Naive thymus-derived CD8-positive, alpha-beta T cell (primary cell): ENCODE measurements around the gene SLC35G6. TPM values are rescaled to one million over a fixed set of nuclear protein-coding genes. Genes with fewer than 3 reads are reported as not detected.
"Not testable (repeated sequence)": the region's sequence is repeated elsewhere in the genome, so short reads cannot be mapped to it uniquely, and the experiment has no call there.

Source experiments
- ATAC-seq, 2 donors: fragments of 150-1000 bp; cut with Tn5 transposase in 1 of 2; sonication (Bioruptor Pico), chemical (Tn5 transposase) in 1 of 2; 1 replicate in 1 of 2; 2 replicates in 1 of 2; pipeline ENCODE4 v1.10.0; 2021; ENCODE audit warnings: mild to moderate bottlenecking in 2 of 2, moderate library complexity in 2 of 2
- POLR2A ChIA-PET: fragments of 350-600 bp; sonication (Branson Sonifier 250); formaldehyde crosslinking; loops from one replicate; lab custom pipeline; 2021; ENCODE audit warnings: antibody characterized with exemption; lab: Charles Lee
- DNase-seq, 10 donors: peaks; one replicate each; pipeline versions ENCODE4 v3.0.0 to v3.0.0-alpha.2; 2020 to 2022
- H3K27ac Mint-ChIP-seq, 10 donors: one replicate each; pipeline ENCODE4 v1.8.0; 2020 to 2022; ENCODE audit warnings: mild to moderate bottlenecking in 10 of 10, mixed read lengths in 10 of 10, moderate library complexity in 4 of 10, inconsistent platforms in 1 of 10
- H3K27me3 Mint-ChIP-seq, 5 donors: one replicate each; pipeline ENCODE4 v1.8.0; 2021 to 2022; ENCODE audit warnings: mixed read lengths in 5 of 5
- H3K36me3 Mint-ChIP-seq, 3 donors: one replicate each; pipeline ENCODE4 v1.8.0; 2020 to 2022; ENCODE audit warnings: mixed read lengths in 3 of 3, mild to moderate bottlenecking in 2 of 3, inconsistent platforms in 1 of 3
- H3K4me1 Mint-ChIP-seq, 4 donors: one replicate each; pipeline ENCODE4 v1.8.0; 2021 to 2022; ENCODE audit warnings: mixed read lengths in 4 of 4
- H3K4me3 Mint-ChIP-seq, 10 donors: one replicate each; pipeline ENCODE4 v1.8.0; 2020 to 2022; ENCODE audit warnings: mild to moderate bottlenecking in 10 of 10, mixed read lengths in 10 of 10, moderate library complexity in 6 of 10, inconsistent platforms in 1 of 10
- H3K9me3 Mint-ChIP-seq, 9 donors: one replicate each; pipeline ENCODE4 v1.8.0; 2020 to 2022; ENCODE audit warnings: mixed read lengths in 9 of 9, mild to moderate bottlenecking in 3 of 9, inconsistent platforms in 1 of 9, moderate library complexity in 1 of 9
- polyA plus RNA-seq, 3 donors: library from polyadenylated mRNA; unstranded; fragments of 300-500 nt; fragmentation: Illumina TruSeq; gene quantifications; one replicate each; pipeline ENCODE4 v1.2.3, GENCODE V29; 2021
- total RNA-seq, 8 experiments: library from RNA in 2 of 8; stranded (reverse) in 2 of 8; gene quantifications; one replicate each; pipeline ENCODE4 v1.2.3 and lab custom pipeline; 2021 to 2026

The SLC35G6 gene
- total and polyA plus RNA-seq, 5 experiments from 2014 or later = not detected

- no peak for ATAC-seq
- peaks cover 47 to 80% (median 73%) of the 10 kb centered on the region in 4 donors for H3K4me1 Mint-ChIP-seq
- POLR2A ChIA-PET = interaction anchor here (0.6 to 12.5 kb wide), 31 partner anchors 9 to 266 kb away, joined by 3 to 295 read pairs (median 5); partner anchors contain the start of genes ACAP1, CHRNB1, FGF11 and GABARAP
Observed at GRCh38 chr17:7480089-7480384, 1.2 kb upstream of the SLC35G6 start.

GRCh38 chr17:7481842-7482741 lies 846 bp downstream of the SLC35G6 start:
- POLR2A ChIA-PET = interaction anchor here (0.7 to 12.5 kb wide), 12 partner anchors 22 to 205 kb away, joined by 3 to 295 read pairs (median 14); partner anchors contain the start of genes CHRNB1, FGF11, MPDU1 and TMEM102
- DNase-seq, H3K9me3 Mint-ChIP-seq, ATAC-seq, H3K27me3 Mint-ChIP-seq: not testable (repeated sequence)
- Mint-ChIP-seq H3K4me3 (peak overlapping the region; percentile 57 to 100 (median 99)), H3K36me3 (peaks cover 0 to 14% (median 0%) of the 10 kb centered on the region in 3 donors), H3K4me1 (peaks cover 48 to 77% (median 72%) of the 10 kb centered on the region in 4 donors), H3K27ac (peak overlapping the region; percentile 89 to 100 (median 100))

More at GRCh38 chr17:7480089-7480384, 1.2 kb upstream of the SLC35G6 start:
- Mint-ChIP-seq H3K27me3 (no peaks in the 10 kb centered on the region), H3K27ac (peak overlapping the region; percentile 97 to 100 (median 99)), H3K36me3 (peaks cover 0 to 16% (median 0%) of the 10 kb centered on the region in 3 donors), H3K4me3 (peak overlapping the region; percentile 84 to 100 (median 93)), H3K9me3 (no peaks in the 10 kb centered on the region)
- no peak for DNase-seq

GRCh38 chr17:7482742-7483088 lies 1.5 kb downstream of the SLC35G6 start:
- Mint-ChIP-seq H3K36me3 (peaks cover 0 to 19% (median 0%) of the 10 kb centered on the region in 3 donors), H3K4me1 (peaks cover 48 to 77% (median 72%) of the 10 kb centered on the region in 4 donors), H3K4me3 (peak overlapping the region; percentile 95 to 100 (median 99)), H3K27ac (peak overlapping the region; percentile 97 to 100 (median 100))
- not testable (repeated sequence) for ATAC-seq, DNase-seq, H3K27me3 Mint-ChIP-seq, H3K9me3 Mint-ChIP-seq
- POLR2A ChIA-PET = interaction anchor here (0.6 to 6.4 kb wide), 8 partner anchors 28 to 263 kb away, joined by 3 to 132 read pairs (median 31); partner anchors contain the start of genes ACADVL, CHRNB1, DLG4 and FGF11

GRCh38 chr17:7483255-7484066 lies 2.2 kb downstream of the SLC35G6 start:
- H3K36me3 Mint-ChIP-seq = peaks cover 0 to 19% (median 0%) of the 10 kb centered on the region in 3 donors
- POLR2A ChIA-PET = interaction anchor here (0.6 to 6.4 kb wide), 47 partner anchors 8 to 764 kb away, joined by 3 to 132 read pairs (median 5); partner anchors contain the start of genes ACADVL, ACAP1, CHRNB1 and CTC1

GRCh38 chr17:7484067-7484918 lies 3.0 kb downstream of the SLC35G6 start, which contains the start of gene POLR2A:
Gene POLR2A (plus strand): TSS chr17:7484366.
- POLR2A ChIA-PET = interaction anchor here (0.6 to 6.4 kb wide), 57 partner anchors 8 to 763 kb away, joined by 3 to 132 read pairs (median 5); partner anchors contain the start of genes ACAP1, CHRNB1, CTC1 and CYB5D1
- Mint-ChIP-seq H3K36me3 (peaks cover 0 to 27% (median 0%) of the 10 kb centered on the region in 3 donors), H3K4me3 (peak within 1 kb of the TSS; percentile 95 to 100 (median 99)), H3K9me3 (no peaks in the 10 kb centered on the region), H3K27ac (peak within 1 kb of the TSS; percentile 97 to 100 (median 100)), H3K4me1 (peaks cover 46 to 80% (median 75%) of the 10 kb centered on the region in 4 donors), H3K27me3 (no peaks in the 10 kb centered on the region)
- DNase-seq (peak; percentile 96 to 99 (median 98)), ATAC-seq (peak; percentile 59 to 67)

More at GRCh38 chr17:7483255-7484066, 2.2 kb downstream of the SLC35G6 start:
- Mint-ChIP-seq H3K4me1 (peaks cover 43 to 76% (median 70%) of the 10 kb centered on the region in 4 donors), H3K9me3 (no peaks in the 10 kb centered on the region), H3K27me3 (no peaks in the 10 kb centered on the region), H3K27ac (peak overlapping the region; percentile 97 to 100 (median 100)), H3K4me3 (peak overlapping the region; percentile 95 to 100 (median 99))
- peak; percentile 90 to 99 (median 95) for DNase-seq
- peak; percentile 61 to 67 for ATAC-seq

GRCh38 chr17:7484919-7485377 lies 3.7 kb downstream of the SLC35G6 start:
- peak in 1 of 2 donors; percentile 26 for ATAC-seq
- Mint-ChIP-seq H3K4me3 (peak overlapping the region; percentile 95 to 100 (median 99)), H3K4me1 (peaks cover 49 to 83% (median 78%) of the 10 kb centered on the region in 4 donors), H3K27ac (peak overlapping the region; percentile 97 to 100 (median 100)), H3K9me3 (no peaks in the 10 kb centered on the region), H3K27me3 (no peaks in the 10 kb centered on the region), H3K36me3 (peaks cover 0 to 32% (median 0%) of the 10 kb centered on the region in 3 donors)
- DNase-seq = no peak
- POLR2A ChIA-PET = interaction anchor here (0.6 to 6.4 kb wide), 47 partner anchors 9 to 762 kb away, joined by 3 to 132 read pairs (median 5); partner anchors contain the start of genes ACAP1, CHRNB1, CTC1 and DVL2

- no peaks in the 10 kb centered on the region for H3K9me3 Mint-ChIP-seq
- H3K4me3 Mint-ChIP-seq = peak overlapping the region; percentile 66 to 97 (median 76)
- H3K36me3 Mint-ChIP-seq = peaks cover 0 to 42% (median 0%) of the 10 kb centered on the region in 3 donors
- DNase-seq (no peak), ATAC-seq (no peak)
- H3K27me3 Mint-ChIP-seq = no peaks in the 10 kb centered on the region
- H3K27ac Mint-ChIP-seq = peak overlapping the region; percentile 1 to 85 (median 58)
- POLR2A ChIA-PET = interaction anchor here (0.6 to 6.4 kb wide), 13 partner anchors 10 to 594 kb away, joined by 3 to 132 read pairs (median 8); partner anchors contain the start of genes CHRNB1, TMEM102, TMEM256 and TNFSF13
- peaks cover 52 to 83% (median 80%) of the 10 kb centered on the region in 4 donors for H3K4me1 Mint-ChIP-seq
Observed at GRCh38 chr17:7486181-7486580, 4.9 kb downstream of the SLC35G6 start.

GRCh38 chr17:7490144-7490543 lies 8.9 kb downstream of the SLC35G6 start:
- H3K36me3 Mint-ChIP-seq = peaks cover 0 to 72% (median 4%) of the 10 kb centered on the region in 3 donors
- POLR2A ChIA-PET = no interaction called here
- peak overlapping the region in 4 of 10 donors; percentile 1 to 74 (median 36) for H3K27ac Mint-ChIP-seq
- no peak for DNase-seq
- peaks cover 54 to 85% (median 82%) of the 10 kb centered on the region in 4 donors for H3K4me1 Mint-ChIP-seq
- H3K27me3 Mint-ChIP-seq = no peaks in the 10 kb centered on the region
- H3K4me3 Mint-ChIP-seq = peak overlapping the region in 4 of 10 donors; percentile 18 to 97 (median 32)
- no peak for ATAC-seq
- no peaks in the 10 kb centered on the region for H3K9me3 Mint-ChIP-seq

- ATAC-seq (no peak), DNase-seq (no peak)
- Mint-ChIP-seq H3K4me3 (peak overlapping the region in 2 of 10 donors; percentile 7 to 39), H3K27ac (peak overlapping the region in 5 of 10 donors; percentile 2 to 57 (median 34)), H3K4me1 (peaks cover 45 to 79% (median 71%) of the 10 kb centered on the region in 4 donors), H3K27me3 (no peaks in the 10 kb centered on the region), H3K36me3 (peaks cover 0 to 81% (median 9%) of the 10 kb centered on the region in 3 donors), H3K9me3 (no peaks in the 10 kb centered on the region)
- POLR2A ChIA-PET = interaction anchor here (0.6 to 1.1 kb wide), 3 partner anchors 16 to 55 kb away, joined by 3 to 4 read pairs (median 3); no protein-coding TSS in a partner anchor
Observed at GRCh38 chr17:7491583-7491982, 10.3 kb downstream of the SLC35G6 start.

GRCh38 chr17:7493941-7494340 lies 12.7 kb downstream of the SLC35G6 start:
- POLR2A ChIA-PET = interaction anchor here (1.3 kb wide), 1 partner anchor 9 kb away, joined by 5 read pairs; the partner anchor contains the start of gene POLR2A
- Mint-ChIP-seq H3K27ac (peak overlapping the region in 5 of 10 donors; percentile 33 to 86 (median 70)), H3K27me3 (no peaks in the 10 kb centered on the region), H3K4me1 (peaks cover 33 to 57% (median 51%) of the 10 kb centered on the region in 4 donors), H3K4me3 (no peak overlapping the region), H3K36me3 (peaks cover 0 to 91% (median 15%) of the 10 kb centered on the region in 3 donors), H3K9me3 (no peaks in the 10 kb centered on the region)
- no peak for DNase-seq
- no peak for ATAC-seq
